GM10266 (cell line): ENCODE measurements around the gene RBM20.
"Not testable (repeated sequence)": the region's sequence is repeated elsewhere in the genome, so short reads cannot be mapped to it uniquely, and the experiment has no call there.

Source experiments
- DNase-seq: peaks from one replicate; pipeline ENCODE4 v3.0.0; 2012; ENCODE audit errors: extremely low spot score
- TF ChIP-seq, protein P1 (sequence below): IDR thresholded peaks from 2 replicates; pipeline ENCODE4 v1.5.1; 2012; ENCODE audit warnings: mild to moderate bottlenecking, low read depth; ENCODE audit not compliant: control insufficient read depth, insufficient read depth; ENCODE audit errors: missing control alignments

RBM20 gene

DNA sequence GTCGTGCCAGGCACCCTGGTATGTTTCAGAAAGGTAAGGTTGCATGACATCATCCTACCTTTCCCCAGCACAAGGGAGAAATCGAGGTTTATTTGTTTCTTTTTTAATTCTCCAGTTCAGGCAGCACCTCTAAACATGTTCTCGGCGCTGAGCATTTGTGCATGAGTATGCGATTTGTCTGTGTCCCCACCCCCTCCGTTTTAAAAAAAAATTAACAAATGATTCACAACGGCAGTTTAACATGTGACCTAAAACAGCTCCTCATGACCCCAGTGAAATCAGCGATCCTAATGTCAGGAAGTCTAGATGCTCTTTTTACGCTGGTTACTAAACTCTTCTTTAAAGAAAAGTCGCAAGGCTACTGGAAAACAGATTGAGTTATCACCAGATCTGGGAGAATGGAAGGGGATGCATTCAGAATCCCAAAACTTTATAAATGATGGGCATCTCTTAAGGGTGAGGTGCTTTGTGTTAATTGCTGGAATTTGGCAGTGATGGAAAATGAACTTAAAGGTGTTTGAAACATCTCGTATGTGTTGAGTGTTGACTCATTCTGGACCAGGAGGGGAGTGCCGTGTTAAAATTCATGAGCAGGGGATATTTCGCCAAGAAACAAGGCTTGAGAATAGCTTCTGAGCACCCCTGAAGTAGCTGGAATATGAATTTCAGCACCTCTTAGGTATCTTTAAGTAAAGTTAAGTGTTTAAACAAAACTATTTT is 120.8 kb downstream of the RBM20 start:
- TF ChIP-seq, protein P1, sequence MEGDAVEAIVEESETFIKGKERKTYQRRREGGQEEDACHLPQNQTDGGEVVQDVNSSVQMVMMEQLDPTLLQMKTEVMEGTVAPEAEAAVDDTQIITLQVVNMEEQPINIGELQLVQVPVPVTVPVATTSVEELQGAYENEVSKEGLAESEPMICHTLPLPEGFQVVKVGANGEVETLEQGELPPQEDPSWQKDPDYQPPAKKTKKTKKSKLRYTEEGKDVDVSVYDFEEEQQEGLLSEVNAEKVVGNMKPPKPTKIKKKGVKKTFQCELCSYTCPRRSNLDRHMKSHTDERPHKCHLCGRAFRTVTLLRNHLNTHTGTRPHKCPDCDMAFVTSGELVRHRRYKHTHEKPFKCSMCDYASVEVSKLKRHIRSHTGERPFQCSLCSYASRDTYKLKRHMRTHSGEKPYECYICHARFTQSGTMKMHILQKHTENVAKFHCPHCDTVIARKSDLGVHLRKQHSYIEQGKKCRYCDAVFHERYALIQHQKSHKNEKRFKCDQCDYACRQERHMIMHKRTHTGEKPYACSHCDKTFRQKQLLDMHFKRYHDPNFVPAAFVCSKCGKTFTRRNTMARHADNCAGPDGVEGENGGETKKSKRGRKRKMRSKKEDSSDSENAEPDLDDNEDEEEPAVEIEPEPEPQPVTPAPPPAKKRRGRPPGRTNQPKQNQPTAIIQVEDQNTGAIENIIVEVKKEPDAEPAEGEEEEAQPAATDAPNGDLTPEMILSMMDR, result no peak
- no peak for DNase-seq

DNA sequence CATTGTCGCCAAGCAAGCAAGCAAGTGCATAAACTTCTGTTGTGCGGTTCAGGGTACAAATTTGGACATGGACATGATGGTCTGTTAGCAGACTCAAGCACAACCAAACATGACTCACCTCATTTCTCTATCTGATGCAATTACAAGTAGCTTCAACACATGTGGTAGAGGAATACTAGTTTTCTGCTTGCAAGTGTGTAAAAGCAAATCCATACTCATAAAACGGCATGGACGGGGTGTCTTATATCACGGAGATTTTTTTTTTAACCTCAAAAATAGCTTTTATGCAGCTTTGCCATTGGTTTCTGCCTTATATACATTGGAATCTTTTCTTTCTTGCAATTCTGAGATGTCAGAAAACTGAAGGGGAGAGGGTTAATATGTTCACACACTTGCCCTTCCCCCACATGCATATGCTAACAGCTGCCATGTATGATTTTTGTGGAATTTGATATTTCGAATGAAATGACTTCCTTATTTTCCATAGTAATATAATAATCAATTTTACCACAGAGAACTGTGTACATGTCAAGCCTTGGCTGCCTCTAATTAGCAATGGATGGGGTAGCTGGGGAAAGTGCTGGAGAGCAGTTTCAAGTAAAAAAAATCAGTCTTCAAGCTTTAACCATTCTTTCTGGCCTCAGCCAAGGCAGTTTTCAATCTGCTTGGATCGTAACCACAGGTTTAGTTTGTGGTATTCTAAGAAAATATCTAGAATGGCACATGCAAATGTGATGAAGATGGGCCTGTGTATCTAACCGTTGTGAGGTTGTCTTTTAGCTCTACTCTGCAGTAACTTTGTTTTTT is 121.6 kb downstream of the RBM20 start:
- TF ChIP-seq, protein P1, result no peak
- DNase-seq, result no peak

DNA sequence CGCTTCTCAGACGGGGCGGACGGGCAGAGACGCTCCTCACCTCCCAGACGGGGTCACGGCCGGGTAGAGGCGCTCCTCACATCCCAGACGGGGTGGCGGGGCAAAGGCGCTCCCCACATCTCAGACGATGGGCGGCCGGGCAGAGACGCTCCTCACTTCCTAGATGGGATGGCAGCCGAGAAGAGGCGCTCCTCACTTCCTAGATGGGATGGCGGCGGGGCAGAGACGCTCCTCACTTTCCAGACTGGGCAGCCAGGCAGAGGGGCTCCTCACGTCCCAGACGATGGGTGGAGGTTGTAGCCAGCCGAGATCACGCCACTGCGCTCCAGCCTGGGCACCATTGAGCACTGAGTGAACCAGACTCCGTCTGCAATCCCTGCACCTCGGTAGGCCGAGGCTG is 123.5 kb downstream of the RBM20 start:
- not testable (repeated sequence) for DNase-seq

DNA sequence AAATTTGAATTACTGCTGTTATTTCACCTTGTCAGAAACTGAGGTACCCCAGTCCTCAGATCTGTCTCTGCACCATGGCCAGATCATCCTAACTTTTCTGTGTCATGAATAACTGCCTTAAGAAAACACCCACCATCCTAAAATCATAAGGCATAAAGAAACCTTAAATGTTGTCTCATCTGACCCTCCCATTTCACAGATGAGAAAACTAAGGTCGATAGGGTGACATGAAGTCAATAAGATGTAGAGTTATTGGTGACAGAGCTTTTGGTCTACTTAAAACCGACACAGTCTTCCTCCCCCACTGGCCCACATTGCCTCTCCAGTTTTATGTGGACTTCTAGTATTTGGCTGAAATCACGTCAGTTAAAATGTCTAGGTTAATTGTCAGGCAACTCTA is 126.1 kb downstream of the RBM20 start:
- TF ChIP-seq, protein P1, result no peak

DNA sequence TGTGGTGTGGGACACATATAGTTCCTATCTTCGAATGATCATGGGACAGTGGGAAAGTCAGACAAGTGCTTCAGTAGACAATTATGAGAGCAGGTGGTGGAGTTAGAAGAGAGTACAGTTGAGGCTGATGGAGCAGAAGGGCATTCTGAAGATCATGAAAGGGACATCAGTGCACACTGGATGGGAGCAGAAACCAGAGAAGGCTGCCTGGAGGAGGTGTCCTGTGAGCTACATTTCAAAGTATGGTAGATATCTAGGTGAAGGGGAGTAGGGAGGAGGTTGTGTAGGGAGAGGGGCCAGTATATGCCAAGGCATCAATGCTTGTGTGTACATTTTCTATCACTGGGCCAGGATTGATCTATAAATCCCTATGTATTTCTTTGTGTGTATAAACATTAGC is 127.3 kb downstream of the RBM20 start:
- TF ChIP-seq, protein P1, result no peak
- no peak for DNase-seq

More for the DNA sequence above, 126.1 kb downstream of the RBM20 start:
- no peak for DNase-seq

DNA sequence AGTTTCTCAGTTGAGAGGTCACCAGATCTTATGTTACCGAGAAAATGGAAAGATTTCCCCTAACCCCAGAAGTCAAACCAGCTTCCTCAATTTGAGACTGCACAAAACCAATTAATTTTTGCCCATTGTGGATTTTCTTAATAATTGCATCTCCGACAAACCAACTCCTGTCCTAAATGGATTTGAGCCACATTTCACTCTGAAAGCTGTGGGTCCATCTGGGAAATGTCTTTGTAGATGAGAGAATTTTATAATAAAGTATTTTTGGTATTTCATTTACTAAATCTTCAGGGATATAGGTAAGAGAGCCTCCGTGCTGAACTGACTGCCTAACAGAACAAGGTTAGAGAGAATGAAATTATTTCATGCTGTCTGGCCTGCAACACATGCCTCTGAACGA is 127.9 kb downstream of the RBM20 start:
- TF ChIP-seq, protein P1, result no peak
- no peak for DNase-seq

DNA sequence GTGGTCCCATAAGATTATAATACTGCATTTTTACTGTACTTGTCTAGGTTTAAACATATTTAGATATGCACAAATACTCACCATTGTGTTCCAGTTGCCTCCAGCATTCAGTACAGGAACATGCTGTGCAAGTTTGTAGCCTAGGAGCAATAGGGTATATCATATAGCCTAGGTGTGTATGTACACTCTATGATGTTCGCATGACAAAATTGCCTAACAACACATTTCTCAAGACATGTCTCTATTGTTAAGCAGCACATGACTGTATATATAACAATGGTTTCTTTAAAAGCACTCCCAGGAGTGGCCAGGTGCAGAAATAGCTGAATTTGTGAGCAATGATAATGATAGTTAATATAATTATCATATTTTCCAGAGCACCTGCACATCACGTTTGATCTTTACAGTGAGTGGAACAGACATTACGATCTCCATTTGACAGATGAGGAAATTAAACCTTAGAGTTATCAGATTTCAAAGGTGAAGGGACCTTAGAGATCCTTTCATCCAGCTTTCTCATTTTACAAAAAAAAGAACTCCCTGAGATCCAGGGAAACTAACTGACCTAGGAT is 128.4 kb downstream of the RBM20 start:
- TF ChIP-seq, protein P1, result no peak
- DNase-seq, result no peak
